Upper lobe of right lung (tissue), 1 donor: ENCODE results near the gene ZNF410. TPM values are rescaled to one million over a fixed set of nuclear protein-coding genes. Genes with fewer than 3 reads are reported as not detected.

Source experiments
- ATAC-seq: fragments of 200-7000 bp; cut with Tn5 transposase; one replicate; pipeline ENCODE4 v1.9.1; 2020; ENCODE audit warnings: mild to moderate bottlenecking, moderate library complexity
- DNase-seq: peaks from one replicate; pipeline ENCODE4 v3.0.0-alpha.2; 2020
- H3K27ac ChIP-seq: fragments of 200-600 bp; one replicate; pipeline ENCODE4 v1.8.0; 2022
- H3K27me3 ChIP-seq: fragments of 200-600 bp; one replicate; pipeline ENCODE4 v1.8.0; 2022; ENCODE audit warnings: mild to moderate bottlenecking
- H3K36me3 ChIP-seq: fragments of 200-600 bp; one replicate; pipeline ENCODE4 v1.8.0; 2022
- H3K4me1 ChIP-seq: fragments of 200-600 bp; one replicate; pipeline ENCODE4 v1.8.0; 2022
- H3K4me3 ChIP-seq: fragments of 200-600 bp; one replicate; pipeline ENCODE4 v1.8.0; 2022; ENCODE audit warnings: mild to moderate bottlenecking
- H3K9me3 ChIP-seq: fragments of 200-600 bp; one replicate; pipeline ENCODE4 v1.8.0; 2022
- CTCF ChIP-seq: fragments of 200-600 bp; IDR thresholded peaks from one replicate; pipeline ENCODE4 v1.8.0; 2022; ENCODE audit warnings: antibody characterized with exemption
- intact Hi-C: fragments of 100-400 bp; cut with DNase I; formaldehyde crosslinking; loops from one replicate; pipeline ENCODE4 v1.11.0; 2022
- total RNA-seq: library from RNA; stranded (reverse); fragmentation: NEBNext Ultra II Directional; extraction: Animal tissue kit (Norgen Biotek cat#: 25700); gene quantifications from one replicate; pipeline ENCODE4 v1.2.1, GENCODE V29; 2021
- donor health status: DM: no; HTN: yes; CAD: no; lungs with severe emphysema.

Gene ZNF410
- total RNA-seq, 1 donor from 2014 or later: 50.6 TPM

GRCh38 chr14:73935666-73936065 lies 49.0 kb downstream of the ZNF410 start:
- H3K27ac ChIP-seq: no peak overlapping the region
- H3K36me3 ChIP-seq: peaks cover 59% of the 10 kb centered on the region
- DNase-seq (no peak), ATAC-seq (no peak)
- intact Hi-C loops: no loop called here
- no peaks in the 10 kb centered on the region for H3K9me3 ChIP-seq
- no peak for TF ChIP-seq CTCF
- H3K4me1 ChIP-seq: no peaks in the 10 kb centered on the region
- H3K27me3 ChIP-seq: no peaks in the 10 kb centered on the region
- H3K4me3 ChIP-seq: no peak overlapping the region

GRCh38 chr14:73936548-73936947 lies 49.9 kb downstream of the ZNF410 start:
- intact Hi-C loops: no loop called here
- no peaks in the 10 kb centered on the region for H3K27me3 ChIP-seq
- no peaks in the 10 kb centered on the region for H3K4me1 ChIP-seq
- peaks cover 50% of the 10 kb centered on the region for H3K36me3 ChIP-seq
- H3K4me3 ChIP-seq: no peak overlapping the region
- DNase-seq (no peak), ATAC-seq (no peak)
- no peaks in the 10 kb centered on the region for H3K9me3 ChIP-seq
- no peak for TF ChIP-seq CTCF
- no peak overlapping the region for H3K27ac ChIP-seq

GRCh38 chr14:73937012-73937411 lies 50.4 kb downstream of the ZNF410 start:
- no peak overlapping the region for H3K27ac ChIP-seq
- H3K36me3 ChIP-seq: peaks cover 46% of the 10 kb centered on the region
- no peak for ATAC-seq
- intact Hi-C loops: no loop called here
- H3K27me3 ChIP-seq: no peaks in the 10 kb centered on the region
- H3K4me3 ChIP-seq: no peak overlapping the region
- TF ChIP-seq CTCF: no peak
- DNase-seq: no peak
- no peaks in the 10 kb centered on the region for H3K9me3 ChIP-seq
- no peaks in the 10 kb centered on the region for H3K4me1 ChIP-seq

- Histone ChIP-seq H3K27ac (no peak overlapping the region), H3K36me3 (peaks cover 21% of the 10 kb centered on the region), H3K4me3 (no peak overlapping the region), H3K4me1 (peaks cover 10% of the 10 kb centered on the region), H3K9me3 (no peaks in the 10 kb centered on the region), H3K27me3 (no peaks in the 10 kb centered on the region)
- DNase-seq: no peak
- no peak for ATAC-seq
- TF ChIP-seq CTCF: no peak
- intact Hi-C loops: no loop called here
Observed at GRCh38 chr14:73942180-73942579, 55.5 kb downstream of the ZNF410 start.

- no peak for DNase-seq
- Histone ChIP-seq H3K9me3 (no peaks in the 10 kb centered on the region), H3K36me3 (peaks cover 12% of the 10 kb centered on the region), H3K27me3 (no peaks in the 10 kb centered on the region), H3K4me3 (no peak overlapping the region), H3K27ac (no peak overlapping the region), H3K4me1 (peaks cover 10% of the 10 kb centered on the region)
- no peak for TF ChIP-seq CTCF
- peak; percentile 79 for ATAC-seq
- intact Hi-C loops: no loop called here
Observed at GRCh38 chr14:73943083-73943482, 56.4 kb downstream of the ZNF410 start.
